ENCODE measurements around the gene DPP7. TPM values are rescaled to one million over a fixed set of nuclear protein-coding genes. Genes with fewer than 3 reads are reported as not detected.
"Not testable (repeated sequence)": the region's sequence is repeated elsewhere in the genome, so short reads cannot be mapped to it uniquely, and the experiment has no call there.

The DPP7 gene
- total RNA-seq, 8 experiments from 2014 or later = 14.2 to 233 (median 56.1) TPM

- no peak overlapping the region for H3K27ac ChIP-seq
- ATAC-seq (replicated peaks in 6 of 8) = no peak
- in situ Hi-C loops (cut with MboI; ENCODE audit: low pct_unique_long_range_greater_than_20kb in 2 of 9, low sequenced_read_pairs in 9 of 9, unreplicated experiment in 9 of 9) = no loop called here
Observed at GRCh38 chr9:137134191-137134590, 19.7 kb upstream of the DPP7 start.

GRCh38 chr9:137130176-137130755 is 15.7 kb upstream of the DPP7 start:
- peaks cover 10 to 12% of the 10 kb centered on the region in 2 donors for H3K4me1 ChIP-seq (replicated peaks in 1 of 2)
- in situ Hi-C loops (cut with MboI; ENCODE audit: low pct_unique_long_range_greater_than_20kb in 2 of 9, low sequenced_read_pairs in 9 of 9, unreplicated experiment in 9 of 9) = no loop called here
- WGBS, 10 experiments = 2 to 5% (median 2%) methylated on average over 11 to 21 of the region's 58 CpGs; no CpG with 5 or more reads in 7 of the 10 experiments
- ATAC-seq (replicated peaks in 6 of 8) = peak in 2 of 8 experiments; percentile 12 to 16
- H3K27ac ChIP-seq = peak overlapping the region; percentile 63 to 84
- H3K4me3 ChIP-seq = peak overlapping the region; percentile 68 to 96 (median 72)

More at GRCh38 chr9:137134191-137134590, 19.7 kb upstream of the DPP7 start:
- Histone ChIP-seq H3K4me3 (no peak overlapping the region), H3K4me1 (replicated peaks in 1 of 2) (peaks cover 12 to 13% of the 10 kb centered on the region in 2 donors)
- 17 to 100% (median 72%) methylated on average over 1 to 3 of the region's 4 CpGs; no CpG with 5 or more reads in 1 of the 10 experiments for WGBS, 10 experiments

DNA sequence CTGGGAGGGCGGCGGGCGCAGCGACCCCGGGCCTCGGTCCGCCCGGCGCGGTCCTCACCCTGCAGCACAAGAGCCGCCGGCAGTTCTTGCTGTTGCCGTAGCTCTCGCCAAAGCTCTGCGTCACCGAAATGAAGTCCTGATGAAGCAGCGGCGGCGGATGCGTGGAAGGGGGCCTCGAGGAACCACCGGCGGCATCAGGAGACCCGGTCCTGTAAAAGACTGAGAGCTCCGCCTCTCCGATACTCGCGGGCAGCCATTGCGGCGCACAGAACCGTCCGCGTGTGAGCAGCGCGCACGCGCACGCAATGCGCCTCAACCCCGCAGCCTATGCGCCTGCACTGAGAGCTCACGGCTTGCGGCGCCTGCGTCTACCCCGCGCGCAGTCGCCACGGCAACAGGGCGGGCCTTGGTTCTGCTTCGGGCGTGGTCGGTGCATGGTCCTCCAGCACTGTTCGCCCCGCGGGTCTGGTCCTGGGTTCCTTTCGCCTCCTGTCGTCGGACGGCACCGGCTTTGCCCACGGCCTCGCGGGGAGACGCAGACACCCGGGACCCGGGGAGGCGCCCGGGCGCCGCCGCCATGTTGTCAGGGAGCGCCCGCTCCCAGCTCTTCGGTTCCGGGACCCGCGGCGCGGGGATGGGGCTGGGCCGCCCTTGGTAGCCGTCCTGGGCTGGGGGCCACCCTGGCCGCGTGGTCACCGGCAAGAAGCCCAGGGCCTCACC is 15.1 kb upstream of the DPP7 start:
- 0 to 1% (median 0%) methylated on average over 2 to 29 of the region's 86 CpGs; no CpG with 5 or more reads in 6 of the 10 experiments for WGBS, 10 experiments
- peak overlapping the region; percentile 63 to 84 for H3K27ac ChIP-seq
- H3K4me1 ChIP-seq (replicated peaks in 1 of 2) = peaks cover 10 to 12% of the 10 kb centered on the region in 2 donors
- ATAC-seq (replicated peaks in 6 of 8) = peak; percentile 95 to 99 (median 97)
- in situ Hi-C loops (cut with MboI; ENCODE audit: low pct_unique_long_range_greater_than_20kb in 2 of 9, low sequenced_read_pairs in 9 of 9, unreplicated experiment in 9 of 9) = no loop called here
- peak overlapping the region; percentile 68 to 96 (median 72) for H3K4me3 ChIP-seq

GRCh38 chr9:137128862-137129455 is 14.4 kb upstream of the DPP7 start:
- WGBS, 10 experiments = 0 to 80% (median 32%) methylated on average over 1 to 27 of the region's 37 CpGs; no CpG with 5 or more reads in 2 of the 10 experiments

GRCh38 chr9:137128158-137128861 is 13.8 kb upstream of the DPP7 start:
- 48 to 89% (median 76%) methylated on average over 1 to 11 of the region's 19 CpGs for WGBS, 10 experiments
- Histone ChIP-seq H3K4me3 (peak overlapping the region; percentile 68 to 96 (median 72)), H3K27ac (no peak overlapping the region), H3K4me1 (replicated peaks in 1 of 2) (peaks cover 10 to 12% of the 10 kb centered on the region in 2 donors)
- ATAC-seq (replicated peaks in 6 of 8) = no peak
- in situ Hi-C loops (cut with MboI; ENCODE audit: low pct_unique_long_range_greater_than_20kb in 2 of 9, low sequenced_read_pairs in 9 of 9, unreplicated experiment in 9 of 9) = no loop called here

More at GRCh38 chr9:137128862-137129455, 14.4 kb upstream of the DPP7 start:
- H3K27ac ChIP-seq = peak overlapping the region; percentile 63 to 84
- H3K4me1 ChIP-seq (replicated peaks in 1 of 2) = peaks cover 10 to 12% of the 10 kb centered on the region in 2 donors
- in situ Hi-C loops (cut with MboI; ENCODE audit: low pct_unique_long_range_greater_than_20kb in 2 of 9, low sequenced_read_pairs in 9 of 9, unreplicated experiment in 9 of 9) = no loop called here
- peak in 1 of 8 experiments; percentile 3 for ATAC-seq (replicated peaks in 6 of 8)
- peak overlapping the region; percentile 68 to 96 (median 72) for H3K4me3 ChIP-seq

- no peak for ATAC-seq (replicated peaks in 6 of 8)
- 33 to 83% (median 66%) methylated on average over 1 to 19 of the region's 24 CpGs for WGBS, 10 experiments
- no peak overlapping the region for H3K27ac ChIP-seq
- no peak overlapping the region for H3K4me3 ChIP-seq
- in situ Hi-C loops (cut with MboI; ENCODE audit: low pct_unique_long_range_greater_than_20kb in 2 of 9, low sequenced_read_pairs in 9 of 9, unreplicated experiment in 9 of 9) = no loop called here
- H3K4me1 ChIP-seq (replicated peaks in 1 of 2) = peaks cover 10 to 12% of the 10 kb centered on the region in 2 donors
Observed at GRCh38 chr9:137127301-137128157, 13.0 kb upstream of the DPP7 start.

DNA sequence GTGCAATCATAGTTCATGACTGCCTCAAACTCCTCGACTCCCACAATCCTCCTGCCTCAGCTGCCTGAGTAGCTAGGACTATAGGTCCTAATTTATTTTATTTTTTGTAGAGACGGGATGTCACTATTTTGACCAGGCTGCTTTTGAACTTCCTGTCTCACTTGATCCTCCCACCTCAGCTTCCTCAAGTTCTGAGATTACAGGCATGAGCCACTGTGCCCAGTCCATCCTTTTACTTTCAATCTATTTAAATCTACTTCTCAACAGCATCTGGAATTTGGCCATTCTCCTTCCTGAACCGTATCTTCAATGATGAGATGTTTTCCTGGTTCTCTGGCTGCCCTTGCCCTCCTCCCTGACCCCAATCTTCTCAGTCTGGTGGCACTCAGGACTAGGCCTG is 12.3 kb upstream of the DPP7 start:
- ATAC-seq (replicated peaks in 6 of 8) = no peak
- H3K4me1 ChIP-seq (replicated peaks in 1 of 2) = peaks cover 12 to 17% of the 10 kb centered on the region in 2 donors
- 60 to 100% (median 80%) methylated on average over 1 to 3 of the region's 3 CpGs; no CpG with 5 or more reads in 4 of the 10 experiments for WGBS, 10 experiments
- H3K27ac ChIP-seq = no peak overlapping the region
- no peak overlapping the region for H3K4me3 ChIP-seq
- in situ Hi-C loops (cut with MboI; ENCODE audit: low pct_unique_long_range_greater_than_20kb in 2 of 9, low sequenced_read_pairs in 9 of 9, unreplicated experiment in 9 of 9) = no loop called here

DNA sequence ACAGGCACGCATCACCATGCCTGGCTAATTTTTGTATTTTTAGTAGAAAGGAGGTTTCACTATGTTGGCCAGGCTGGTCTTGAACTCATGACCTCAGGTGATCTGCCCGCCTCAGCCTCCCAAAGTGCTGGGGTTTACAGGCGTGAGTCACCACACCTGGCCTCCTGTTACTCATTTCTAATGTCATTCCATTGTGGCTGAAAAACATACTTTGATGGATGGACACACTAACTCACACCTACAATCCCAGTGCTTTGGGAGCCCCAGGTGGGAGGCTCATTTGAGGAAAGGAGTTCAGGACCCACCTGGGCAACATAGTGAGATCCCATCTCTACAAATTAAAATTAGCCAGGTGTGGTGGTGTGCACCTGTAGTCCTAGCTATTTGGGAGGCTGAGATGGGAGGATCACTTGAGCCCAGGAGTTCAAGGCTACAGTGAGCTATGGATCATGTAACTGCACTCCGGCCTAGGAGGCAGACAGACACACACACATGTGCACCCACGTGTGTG is 9.5 kb upstream of the DPP7 start:
- in situ Hi-C loops (cut with MboI; ENCODE audit: low pct_unique_long_range_greater_than_20kb in 2 of 9, low sequenced_read_pairs in 9 of 9, unreplicated experiment in 9 of 9) = loop anchor here in 1 of 9 experiments (25.0 kb wide), 1 partner anchor 113 kb away; the partner anchor contains the start of genes CYSRT1, RNF224, SLC34A3 and TUBB4B
- not testable (repeated sequence) for ATAC-seq (replicated peaks in 6 of 8); H3K4me3 ChIP-seq; H3K27ac ChIP-seq
- WGBS, 10 experiments = 67 to 100% (median 92%) methylated on average over 1 to 4 of the region's 5 CpGs; no CpG with 5 or more reads in 1 of the 10 experiments
- H3K4me1 ChIP-seq (replicated peaks in 1 of 2) = peaks cover 9 to 15% of the 10 kb centered on the region in 2 donors

DNA sequence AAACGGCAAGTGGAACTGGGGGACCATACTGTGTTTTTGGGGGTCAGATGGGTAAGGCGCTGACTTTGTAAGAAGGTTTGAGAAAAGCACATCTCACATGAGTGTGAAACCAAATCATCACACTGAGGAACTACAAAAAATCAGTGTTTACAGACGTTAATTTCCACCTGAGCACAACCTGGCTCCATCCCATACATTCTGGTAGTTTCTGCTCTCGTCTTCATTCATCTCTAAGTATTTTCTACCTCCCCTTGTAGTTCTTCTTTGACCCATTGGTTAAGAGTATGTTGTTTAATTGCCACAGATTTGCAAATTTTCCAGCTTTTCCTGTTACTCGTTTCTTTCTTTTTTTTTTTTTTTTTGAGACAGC is 8.9 kb upstream of the DPP7 start:
- ATAC-seq (replicated peaks in 6 of 8) = no peak
- 50 to 100% (median 74%) methylated on average over 1 to 5 of the region's 5 CpGs for WGBS, 10 experiments
- Histone ChIP-seq H3K4me3 (no peak overlapping the region), H3K4me1 (replicated peaks in 1 of 2) (peaks cover 5 to 11% of the 10 kb centered on the region in 2 donors), H3K27ac (no peak overlapping the region)
- in situ Hi-C loops (cut with MboI; ENCODE audit: low pct_unique_long_range_greater_than_20kb in 2 of 9, low sequenced_read_pairs in 9 of 9, unreplicated experiment in 9 of 9) = loop anchor here in 1 of 9 experiments (25.0 kb wide), 1 partner anchor 114 kb away; the partner anchor contains the start of genes CYSRT1, RNF224, SLC34A3 and TUBB4B

GRCh38 chr9:137122796-137123467 is 8.4 kb upstream of the DPP7 start:
- not testable (repeated sequence) for H3K4me1 ChIP-seq (replicated peaks in 1 of 2); ATAC-seq (replicated peaks in 6 of 8); H3K4me3 ChIP-seq; H3K27ac ChIP-seq
- in situ Hi-C loops (cut with MboI; ENCODE audit: low pct_unique_long_range_greater_than_20kb in 2 of 9, low sequenced_read_pairs in 9 of 9, unreplicated experiment in 9 of 9) = loop anchor here in 1 of 9 experiments (25.0 kb wide), 1 partner anchor 114 kb away; the partner anchor contains the start of genes CYSRT1, RNF224, SLC34A3 and TUBB4B
- WGBS, 10 experiments = 77 to 100% (median 86%) methylated on average over 2 to 10 of the region's 16 CpGs
